ENCODE measurements around the gene CACNA1C. TPM values are rescaled to one million over a fixed set of nuclear protein-coding genes. Genes with fewer than 3 reads are reported as not detected.

The CACNA1C gene
- total RNA-seq, 1 experiment from 2014 or later: not detected

DNA sequence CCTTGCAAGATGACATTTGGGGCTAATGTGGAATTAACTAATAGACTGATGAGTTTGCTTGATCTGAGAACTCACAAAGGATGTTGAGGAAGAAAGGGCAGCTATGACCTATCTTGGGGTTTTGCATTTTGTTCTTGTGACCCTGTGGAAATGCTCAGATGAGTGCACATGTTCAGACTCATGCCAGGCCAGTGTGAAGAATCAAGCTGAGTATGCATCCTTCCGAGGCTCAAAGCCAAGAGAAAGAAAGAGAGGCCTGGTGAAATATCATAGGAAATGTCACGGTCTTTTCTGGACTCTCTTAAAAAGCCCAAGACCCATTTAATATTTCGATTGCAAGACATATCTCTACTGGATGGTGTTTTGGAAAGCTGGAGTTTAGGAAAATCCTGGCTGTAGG lies 96.3 kb downstream of the CACNA1C start:
- POLR2A ChIA-PET (ENCODE audit: unreplicated experiment): no interaction called here
- Histone ChIP-seq H4K20me1 (ENCODE audit: insufficient read depth) (no peaks in the 10 kb centered on the region), H3F3A (ENCODE audit: insufficient read depth, low read depth) (no peaks in the 10 kb centered on the region), H3K79me2 (ENCODE audit: low read depth) (no peaks in the 10 kb centered on the region), H3K36me3 (ENCODE audit: low read depth) (no peaks in the 10 kb centered on the region), H3K4me3 (no peak overlapping the region), H3K4me2 (no peak overlapping the region), H3K27me3 (ENCODE audit: insufficient read depth, low read depth) (peaks cover 97% of the 10 kb centered on the region), H3K4me1 (replicated peaks; ENCODE audit: insufficient read depth) (no peaks in the 10 kb centered on the region), H2AFZ (no peak overlapping the region), H3K9me3 (ENCODE audit: insufficient read depth, low read depth) (no peaks in the 10 kb centered on the region), H3K9me2 (ENCODE audit: insufficient read depth) (no peaks in the 10 kb centered on the region), H3K27ac (no peak overlapping the region)
- no TSS peak for BruUV-seq (replicated peaks)
- no peak for DNase-seq
- TF ChIP-seq CTCF (conservative IDR thresholded peaks at IDR 0.05): no peak
- TF ChIP-seq EZH2 (IDR thresholded peaks at IDR 0.05; ENCODE audit: low read depth): no peak
- CTCF ChIA-PET: no interaction called here
- intact Hi-C loops (cut with micrococcal nuclease; ENCODE audit: unreplicated experiment): no loop called here

DNA sequence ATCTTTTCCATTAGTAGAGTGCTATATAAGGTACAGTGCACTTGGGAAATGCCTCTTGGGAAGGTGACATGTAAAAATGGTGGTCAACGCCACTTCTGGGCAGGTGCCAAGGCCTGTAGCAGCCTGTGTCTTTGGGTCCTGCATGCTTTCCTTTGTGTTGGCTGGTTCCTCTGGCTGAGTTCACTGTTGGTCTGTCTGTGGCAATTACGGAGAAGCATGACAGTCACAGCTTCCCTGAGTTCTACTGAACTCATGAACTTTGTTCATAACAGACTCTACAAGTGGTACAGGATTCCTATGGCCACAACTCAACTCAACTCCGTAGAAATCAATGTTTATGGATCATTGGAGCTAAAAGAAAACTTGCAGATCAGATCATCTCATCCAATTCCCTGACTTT lies 98.0 kb downstream of the CACNA1C start:
- ChIA-PET POLR2A (ENCODE audit: unreplicated experiment) (no interaction called here), CTCF (no interaction called here)
- no peak for TF ChIP-seq CTCF (conservative IDR thresholded peaks at IDR 0.05)
- TF ChIP-seq EZH2 (IDR thresholded peaks at IDR 0.05; ENCODE audit: low read depth): no peak
- intact Hi-C loops (cut with micrococcal nuclease; ENCODE audit: unreplicated experiment): no loop called here
- H2AFZ ChIP-seq: no peak overlapping the region
- no peaks in the 10 kb centered on the region for H3K9me2 ChIP-seq (ENCODE audit: insufficient read depth)
- H4K20me1 ChIP-seq (ENCODE audit: insufficient read depth): no peaks in the 10 kb centered on the region
- no peaks in the 10 kb centered on the region for H3K4me1 ChIP-seq (replicated peaks; ENCODE audit: insufficient read depth)
- H3K79me2 ChIP-seq (ENCODE audit: low read depth): no peaks in the 10 kb centered on the region
- no peaks in the 10 kb centered on the region for H3F3A ChIP-seq (ENCODE audit: insufficient read depth, low read depth)
- H3K36me3 ChIP-seq (ENCODE audit: low read depth): no peaks in the 10 kb centered on the region
- no peak for DNase-seq
- H3K4me2 ChIP-seq: no peak overlapping the region
- no TSS peak for BruUV-seq (replicated peaks)
- peaks cover 97% of the 10 kb centered on the region for H3K27me3 ChIP-seq (ENCODE audit: insufficient read depth, low read depth)
- no peaks in the 10 kb centered on the region for H3K9me3 ChIP-seq (ENCODE audit: insufficient read depth, low read depth)
- no peak overlapping the region for H3K27ac ChIP-seq
- no peak overlapping the region for H3K4me3 ChIP-seq

DNA sequence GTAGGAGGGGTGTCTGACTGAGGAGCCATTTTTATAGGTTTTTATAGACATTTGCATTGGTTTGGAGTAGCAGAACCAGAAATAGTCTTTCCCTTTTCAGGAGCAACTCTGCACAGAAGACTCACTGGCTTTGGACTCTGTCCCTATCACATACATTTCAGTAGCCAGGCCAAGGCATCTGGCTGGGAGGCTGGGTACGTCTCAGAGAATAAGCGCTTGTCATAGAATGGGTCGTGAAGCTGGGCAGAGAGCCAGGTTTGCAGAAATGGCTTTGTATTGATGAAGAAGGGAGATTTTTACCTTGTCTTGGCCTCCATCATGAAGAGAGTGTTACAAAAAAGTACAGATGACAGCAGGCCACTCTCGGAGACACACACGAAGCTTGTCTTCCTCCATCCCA lies 98.6 kb downstream of the CACNA1C start:
- Histone ChIP-seq H3K27ac (no peak overlapping the region), H3K9me3 (ENCODE audit: insufficient read depth, low read depth) (no peaks in the 10 kb centered on the region), H3K4me1 (replicated peaks; ENCODE audit: insufficient read depth) (no peaks in the 10 kb centered on the region), H3K4me2 (no peak overlapping the region), H3K9me2 (ENCODE audit: insufficient read depth) (no peaks in the 10 kb centered on the region), H3K36me3 (ENCODE audit: low read depth) (no peaks in the 10 kb centered on the region), H3K27me3 (ENCODE audit: insufficient read depth, low read depth) (peaks cover 97% of the 10 kb centered on the region), H4K20me1 (ENCODE audit: insufficient read depth) (no peaks in the 10 kb centered on the region), H3K79me2 (ENCODE audit: low read depth) (no peaks in the 10 kb centered on the region), H3K4me3 (no peak overlapping the region), H3F3A (ENCODE audit: insufficient read depth, low read depth) (no peaks in the 10 kb centered on the region), H2AFZ (no peak overlapping the region)
- CTCF ChIA-PET: no interaction called here
- no TSS peak for BruUV-seq (replicated peaks)
- intact Hi-C loops (cut with micrococcal nuclease; ENCODE audit: unreplicated experiment): no loop called here
- POLR2A ChIA-PET (ENCODE audit: unreplicated experiment): no interaction called here
- TF ChIP-seq CTCF (conservative IDR thresholded peaks at IDR 0.05) (no peak), EZH2 (IDR thresholded peaks at IDR 0.05; ENCODE audit: low read depth) (no peak)
- DNase-seq: no peak

Measured in PC-9 (cell line).